Glutamatergic neuron (in vitro differentiated cells): ENCODE measurements around the gene KLHL1. TPM values are rescaled to one million over a fixed set of nuclear protein-coding genes. Genes with fewer than 3 reads are reported as not detected.

ENCODE experiments used
- DNase-seq: peaks from one replicate; pipeline ENCODE4 v3.0.0; 2022
- H3K27ac Mint-ChIP-seq: one replicate; pipeline ENCODE4 v1.8.0; 2020; ENCODE audit warnings: mild to moderate bottlenecking, mixed read lengths, inconsistent platforms; ENCODE audit not compliant: unreplicated experiment
- H3K27me3 Mint-ChIP-seq: one replicate; pipeline ENCODE4 v1.8.0; 2020; ENCODE audit warnings: mild to moderate bottlenecking, moderate library complexity, mixed read lengths, inconsistent platforms; ENCODE audit not compliant: unreplicated experiment
- H3K36me3 Mint-ChIP-seq: one replicate; pipeline ENCODE4 v1.8.0; 2020; ENCODE audit warnings: mild to moderate bottlenecking, mixed read lengths, inconsistent platforms; ENCODE audit not compliant: unreplicated experiment
- H3K4me1 Mint-ChIP-seq: one replicate; pipeline ENCODE4 v1.8.0; 2020; ENCODE audit warnings: mild to moderate bottlenecking, low read depth, mixed read lengths, inconsistent platforms; ENCODE audit not compliant: unreplicated experiment
- H3K4me3 Mint-ChIP-seq: one replicate; pipeline ENCODE4 v1.8.0; 2020; ENCODE audit warnings: mild to moderate bottlenecking, mixed read lengths, inconsistent platforms; ENCODE audit not compliant: unreplicated experiment
- H3K9me3 Mint-ChIP-seq: one replicate; pipeline ENCODE4 v1.8.0; 2020; ENCODE audit warnings: mild to moderate bottlenecking, moderate library complexity, mixed read lengths, inconsistent platforms; ENCODE audit not compliant: unreplicated experiment
- total RNA-seq: library from RNA; stranded (reverse); fragmentation: NEBNext Ultra II Directional; extraction: Animal tissue kit (Norgen Biotek cat#: 25700); gene quantifications from one replicate; pipeline ENCODE4 v1.2.1, GENCODE V29; 2021; ENCODE audit not compliant: unreplicated experiment
- TF ChIP-seq, protein P1 (sequence below): fragments of 200-600 bp; sonication (generic); IDR thresholded peaks from one replicate; pipeline ENCODE4 v1.5.0; 2021; ENCODE audit not compliant: partially characterized antibody, unreplicated experiment

Gene KLHL1
- total RNA-seq, 1 donor from 2014 or later = not detected

DNA sequence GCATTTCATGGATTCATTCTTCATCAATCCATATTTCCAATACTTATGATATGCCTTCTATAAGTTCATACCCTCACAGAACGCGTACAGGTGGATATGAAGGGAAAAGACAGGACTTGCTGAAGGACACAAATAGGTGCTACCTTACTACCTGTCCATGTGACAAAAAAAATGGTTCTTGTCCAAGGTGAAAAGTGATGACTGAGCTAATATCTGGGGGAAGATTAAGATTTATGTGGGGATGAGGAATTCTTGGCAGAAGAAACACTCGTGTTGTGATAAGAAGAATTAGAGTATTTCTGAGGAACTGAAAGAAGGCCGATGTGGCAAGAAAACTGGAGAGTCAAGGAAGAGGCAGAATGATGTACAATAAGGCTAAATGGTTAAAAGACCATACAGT lies 357.0 kb downstream of the KLHL1 start:
- H3K4me3 Mint-ChIP-seq = no peak overlapping the region
- no peaks in the 10 kb centered on the region for H3K4me1 Mint-ChIP-seq
- H3K27me3 Mint-ChIP-seq = no peaks in the 10 kb centered on the region
- no peaks in the 10 kb centered on the region for H3K36me3 Mint-ChIP-seq
- DNase-seq = no peak
- no peaks in the 10 kb centered on the region for H3K9me3 Mint-ChIP-seq
- TF ChIP-seq, protein P1, sequence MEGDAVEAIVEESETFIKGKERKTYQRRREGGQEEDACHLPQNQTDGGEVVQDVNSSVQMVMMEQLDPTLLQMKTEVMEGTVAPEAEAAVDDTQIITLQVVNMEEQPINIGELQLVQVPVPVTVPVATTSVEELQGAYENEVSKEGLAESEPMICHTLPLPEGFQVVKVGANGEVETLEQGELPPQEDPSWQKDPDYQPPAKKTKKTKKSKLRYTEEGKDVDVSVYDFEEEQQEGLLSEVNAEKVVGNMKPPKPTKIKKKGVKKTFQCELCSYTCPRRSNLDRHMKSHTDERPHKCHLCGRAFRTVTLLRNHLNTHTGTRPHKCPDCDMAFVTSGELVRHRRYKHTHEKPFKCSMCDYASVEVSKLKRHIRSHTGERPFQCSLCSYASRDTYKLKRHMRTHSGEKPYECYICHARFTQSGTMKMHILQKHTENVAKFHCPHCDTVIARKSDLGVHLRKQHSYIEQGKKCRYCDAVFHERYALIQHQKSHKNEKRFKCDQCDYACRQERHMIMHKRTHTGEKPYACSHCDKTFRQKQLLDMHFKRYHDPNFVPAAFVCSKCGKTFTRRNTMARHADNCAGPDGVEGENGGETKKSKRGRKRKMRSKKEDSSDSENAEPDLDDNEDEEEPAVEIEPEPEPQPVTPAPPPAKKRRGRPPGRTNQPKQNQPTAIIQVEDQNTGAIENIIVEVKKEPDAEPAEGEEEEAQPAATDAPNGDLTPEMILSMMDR = no peak
- H3K27ac Mint-ChIP-seq = no peak overlapping the region

DNA sequence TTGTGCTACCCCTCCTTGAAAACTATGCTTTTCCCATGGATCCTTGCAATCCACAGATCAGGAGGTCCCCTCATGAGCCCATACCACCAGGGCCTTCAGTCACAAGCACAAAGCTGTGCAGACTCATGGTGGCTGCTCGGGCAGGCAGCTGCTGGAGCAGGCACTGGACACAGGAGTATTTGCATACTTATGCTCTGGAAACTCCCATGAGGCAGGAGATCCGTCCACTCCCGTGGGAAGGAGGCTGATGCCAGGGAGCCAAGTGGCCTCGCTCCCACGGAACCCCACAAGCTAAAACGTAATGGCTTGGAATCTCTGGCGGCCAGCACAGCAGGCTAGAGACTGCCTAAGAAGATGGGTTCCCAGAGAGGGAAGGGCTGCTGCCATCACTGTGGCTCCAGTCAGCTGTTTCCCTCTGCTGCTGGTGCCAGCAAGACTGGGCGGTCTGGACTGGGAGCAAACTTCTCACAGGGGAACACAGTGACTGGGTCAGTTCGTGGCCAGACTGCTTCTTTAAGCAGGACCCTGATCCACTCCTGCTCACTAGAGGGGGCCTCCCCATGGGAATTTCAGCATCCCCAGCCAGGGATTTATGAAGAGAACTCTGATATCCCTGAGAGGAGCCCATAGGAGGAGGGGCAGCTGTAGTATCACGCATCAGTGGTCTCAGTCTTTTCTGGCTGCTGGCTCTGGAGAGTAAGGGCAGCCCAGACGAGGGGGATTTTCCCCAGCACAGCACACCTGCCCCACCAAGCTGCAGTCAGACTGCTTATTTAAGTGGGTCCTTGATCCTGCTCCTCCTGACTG lies 370.9 kb downstream of the KLHL1 start:
- TF ChIP-seq, protein P1 = no peak
- Mint-ChIP-seq H3K4me1 (no peaks in the 10 kb centered on the region), H3K9me3 (peaks cover 3% of the 10 kb centered on the region), H3K27me3 (peaks cover 3% of the 10 kb centered on the region), H3K36me3 (no peaks in the 10 kb centered on the region), H3K4me3 (no peak overlapping the region), H3K27ac (no peak overlapping the region)
- DNase-seq = peak; percentile 12

DNA sequence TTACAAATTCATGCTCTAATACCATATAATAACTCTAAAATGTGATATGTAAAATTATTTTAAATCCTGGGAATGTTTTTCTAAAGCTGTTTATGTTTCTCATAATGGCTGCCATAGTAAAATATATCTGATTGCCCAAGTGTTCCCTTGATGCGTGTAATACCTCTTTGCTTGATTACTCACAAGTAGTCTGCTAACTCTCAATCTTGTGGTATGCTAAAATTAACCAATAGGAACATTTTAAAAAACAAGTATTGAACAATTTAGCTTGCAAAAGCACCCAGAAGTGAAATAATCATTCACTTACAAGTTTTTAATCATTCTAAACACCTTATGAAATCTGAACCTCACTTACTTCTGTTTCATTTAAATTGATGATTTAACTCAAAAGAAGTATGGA lies 386.6 kb downstream of the KLHL1 start:
- Mint-ChIP-seq H3K9me3 (no peaks in the 10 kb centered on the region), H3K36me3 (no peaks in the 10 kb centered on the region), H3K4me1 (no peaks in the 10 kb centered on the region), H3K27me3 (no peaks in the 10 kb centered on the region), H3K4me3 (no peak overlapping the region), H3K27ac (no peak overlapping the region)
- DNase-seq = no peak
- TF ChIP-seq, protein P1 = no peak

DNA sequence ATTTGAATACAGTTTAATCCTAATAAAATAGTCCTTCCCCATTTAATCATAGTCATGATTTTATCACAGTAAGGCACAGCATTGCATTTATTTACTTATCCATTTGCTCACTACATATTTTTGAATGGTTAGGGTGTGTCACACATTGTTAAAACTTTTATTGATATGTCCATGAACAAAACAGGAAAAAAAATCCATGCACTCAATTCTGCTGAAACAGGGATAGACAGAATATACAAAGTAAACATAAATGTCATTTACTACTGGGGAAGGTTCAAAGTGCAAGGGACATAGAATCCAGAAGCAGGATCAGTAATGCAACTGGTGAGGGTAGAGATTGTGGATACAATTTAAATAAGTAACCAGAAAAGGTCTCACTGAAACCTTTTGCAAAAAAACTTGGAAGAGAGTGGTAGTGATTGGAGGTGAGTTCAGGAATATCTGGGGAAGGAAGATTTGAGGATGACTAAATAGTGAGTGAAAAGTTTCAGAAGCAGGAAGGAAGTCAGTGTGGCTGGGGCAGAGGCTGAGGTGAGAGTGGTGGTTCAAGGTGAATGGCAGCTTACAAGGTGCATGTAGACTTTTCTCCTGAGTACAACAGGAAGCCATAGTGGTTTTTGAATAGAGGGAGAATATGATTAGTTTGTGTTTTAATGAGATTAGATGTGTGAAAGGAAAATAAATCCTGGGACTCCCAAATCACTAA lies 387.8 kb downstream of the KLHL1 start:
- Mint-ChIP-seq H3K27me3 (no peaks in the 10 kb centered on the region), H3K4me3 (no peak overlapping the region), H3K36me3 (no peaks in the 10 kb centered on the region), H3K9me3 (no peaks in the 10 kb centered on the region), H3K27ac (no peak overlapping the region), H3K4me1 (no peaks in the 10 kb centered on the region)
- TF ChIP-seq, protein P1 = no peak
- no peak for DNase-seq

- Mint-ChIP-seq H3K4me1 (no peaks in the 10 kb centered on the region), H3K9me3 (no peaks in the 10 kb centered on the region), H3K4me3 (no peak overlapping the region), H3K27me3 (no peaks in the 10 kb centered on the region), H3K27ac (no peak overlapping the region), H3K36me3 (no peaks in the 10 kb centered on the region)
- TF ChIP-seq, protein P1 = no peak
- DNase-seq = no peak
These were observed 401.4 kb downstream of the KLHL1 start for GRCh38 chr13:69706807-69707206.
